Thyroid gland (tissue), 4 donors: ENCODE measurements around the gene COL3A1. TPM values are rescaled to one million over a fixed set of nuclear protein-coding genes. Genes with fewer than 3 reads are reported as not detected.

Experiments
- DNase-seq, 2 donors: peaks; one replicate each; pipeline ENCODE4 v3.0.0-alpha.2; 2019
- H3K27ac ChIP-seq, 3 donors: fragments of 200-600 bp; sonication (generic); 1 replicate in 2 of 3; 2 replicates in 1 of 3; pipeline ENCODE4 v1.5.1; 2016 to 2019; ENCODE audit warnings: mild to moderate bottlenecking in 1 of 3, moderate library complexity in 1 of 3
- H3K27me3 ChIP-seq: fragments of 200-600 bp; sonication (generic); one replicate; pipeline ENCODE4 v1.5.1; 2019
- H3K36me3 ChIP-seq, 2 donors: fragments of 200-600 bp; sonication (generic); one replicate each; pipeline ENCODE4 v1.5.1; 2016 to 2019
- H3K4me1 ChIP-seq, 2 donors: fragments of 200-600 bp; sonication (generic); one replicate each; pipeline ENCODE4 v1.5.1; 2017 to 2019
- H3K4me3 ChIP-seq, 3 donors: fragments of 200-600 bp; sonication (generic); replicated peaks in 1 of 3; 1 replicate in 2 of 3; 2 replicates in 1 of 3; pipeline ENCODE4 v1.5.1; 2016; ENCODE audit warnings: mild to moderate bottlenecking in 1 of 3
- H3K9me3 ChIP-seq: fragments of 200-600 bp; sonication (generic); one replicate; pipeline ENCODE4 v1.5.1; 2017
- POLR2A ChIP-seq, 2 donors: fragments of 450-650 bp; IDR thresholded peaks; one replicate each; pipeline ENCODE4 v1.6.1; 2017; ENCODE audit warnings: antibody characterized with exemption in 2 of 2, mild to moderate bottlenecking in 2 of 2, moderate library complexity in 1 of 2
- WGBS, 2 donors: methylation state at CpG; one replicate each; pipeline ENCODE4 v1.1.5; 2017; 5-methylcytosine and 5-hydroxymethylcytosine counted together
- intact Hi-C: fragments of 100-400 bp; cut with DNase I; formaldehyde crosslinking; loops from one replicate; pipeline ENCODE4 v1.15.1; 2023
- total RNA-seq, 4 donors: library from RNA; depleted of rRNA; stranded (reverse); fragments of >200 nt; gene quantifications; one replicate each; pipeline ENCODE4 v1.2.3, GENCODE V29; 2016
- TF ChIP-seq, protein P1 (sequence below), 6 experiments: fragments of 200-600 bp in 3 of 6; fragments of 450-650 bp in 3 of 6; sonication (generic) in 3 of 6; IDR thresholded peaks; one replicate each; pipeline ENCODE4 v1.5.1; 2016 to 2019; ENCODE audit warnings: antibody characterized with exemption in 6 of 6, mild to moderate bottlenecking in 2 of 6, inconsistent platforms in 1 of 6, moderate library complexity in 1 of 6

The COL3A1 gene
- total RNA-seq, 4 donors from 2014 or later: 36.4 to 151 (median 62.3) TPM

- TF ChIP-seq POLR2A (IDR thresholded peaks at IDR 0.05): no peak
- TF ChIP-seq, protein P1, sequence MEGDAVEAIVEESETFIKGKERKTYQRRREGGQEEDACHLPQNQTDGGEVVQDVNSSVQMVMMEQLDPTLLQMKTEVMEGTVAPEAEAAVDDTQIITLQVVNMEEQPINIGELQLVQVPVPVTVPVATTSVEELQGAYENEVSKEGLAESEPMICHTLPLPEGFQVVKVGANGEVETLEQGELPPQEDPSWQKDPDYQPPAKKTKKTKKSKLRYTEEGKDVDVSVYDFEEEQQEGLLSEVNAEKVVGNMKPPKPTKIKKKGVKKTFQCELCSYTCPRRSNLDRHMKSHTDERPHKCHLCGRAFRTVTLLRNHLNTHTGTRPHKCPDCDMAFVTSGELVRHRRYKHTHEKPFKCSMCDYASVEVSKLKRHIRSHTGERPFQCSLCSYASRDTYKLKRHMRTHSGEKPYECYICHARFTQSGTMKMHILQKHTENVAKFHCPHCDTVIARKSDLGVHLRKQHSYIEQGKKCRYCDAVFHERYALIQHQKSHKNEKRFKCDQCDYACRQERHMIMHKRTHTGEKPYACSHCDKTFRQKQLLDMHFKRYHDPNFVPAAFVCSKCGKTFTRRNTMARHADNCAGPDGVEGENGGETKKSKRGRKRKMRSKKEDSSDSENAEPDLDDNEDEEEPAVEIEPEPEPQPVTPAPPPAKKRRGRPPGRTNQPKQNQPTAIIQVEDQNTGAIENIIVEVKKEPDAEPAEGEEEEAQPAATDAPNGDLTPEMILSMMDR (IDR thresholded peaks at IDR 0.05): no peak
- Histone ChIP-seq H3K9me3 (no peaks in the 10 kb centered on the region), H3K27me3 (no peaks in the 10 kb centered on the region), H3K4me1 (no peaks in the 10 kb centered on the region), H3K4me3 (no peak overlapping the region), H3K36me3 (peaks cover 0 to 2% of the 10 kb centered on the region in 2 donors), H3K27ac (no peak overlapping the region)
- intact Hi-C loops: no loop called here
- no peak for DNase-seq
- 77 to 78% methylated on average over 2 of the region's 2 CpGs for WGBS, 2 donors
Observed at GRCh38 chr2:189013671-189014448, 39.7 kb downstream of the COL3A1 start.

- no peaks in the 10 kb centered on the region for H3K4me1 ChIP-seq
- no peak for DNase-seq
- H3K36me3 ChIP-seq: peaks cover 0 to 2% of the 10 kb centered on the region in 2 donors
- TF ChIP-seq, protein P1 (IDR thresholded peaks at IDR 0.05): no peak
- TF ChIP-seq POLR2A (IDR thresholded peaks at IDR 0.05): no peak
- intact Hi-C loops: no loop called here
- H3K27me3 ChIP-seq: no peaks in the 10 kb centered on the region
- no peaks in the 10 kb centered on the region for H3K9me3 ChIP-seq
- no peak overlapping the region for H3K4me3 ChIP-seq
- H3K27ac ChIP-seq: no peak overlapping the region
- 68 to 70% methylated on average over 2 of the region's 2 CpGs for WGBS, 2 donors
Observed at GRCh38 chr2:189014449-189015138, 40.4 kb downstream of the COL3A1 start.

GRCh38 chr2:189015359-189015758 is 41.2 kb downstream of the COL3A1 start:
- Histone ChIP-seq H3K27me3 (no peaks in the 10 kb centered on the region), H3K4me3 (no peak overlapping the region), H3K36me3 (no peaks in the 10 kb centered on the region), H3K4me1 (no peaks in the 10 kb centered on the region), H3K9me3 (no peaks in the 10 kb centered on the region), H3K27ac (no peak overlapping the region)
- no peak for TF ChIP-seq POLR2A (IDR thresholded peaks at IDR 0.05)
- TF ChIP-seq, protein P1 (IDR thresholded peaks at IDR 0.05): no peak
- 48 to 62% methylated on average over 1 of the region's 1 CpG for WGBS, 2 donors
- no peak for DNase-seq
- intact Hi-C loops: no loop called here

- TF ChIP-seq, protein P1 (IDR thresholded peaks at IDR 0.05): no peak
- TF ChIP-seq POLR2A (IDR thresholded peaks at IDR 0.05): no peak
- no peaks in the 10 kb centered on the region for H3K9me3 ChIP-seq
- intact Hi-C loops: no loop called here
Observed at GRCh38 chr2:189016311-189016861, 42.2 kb downstream of the COL3A1 start.

DNA sequence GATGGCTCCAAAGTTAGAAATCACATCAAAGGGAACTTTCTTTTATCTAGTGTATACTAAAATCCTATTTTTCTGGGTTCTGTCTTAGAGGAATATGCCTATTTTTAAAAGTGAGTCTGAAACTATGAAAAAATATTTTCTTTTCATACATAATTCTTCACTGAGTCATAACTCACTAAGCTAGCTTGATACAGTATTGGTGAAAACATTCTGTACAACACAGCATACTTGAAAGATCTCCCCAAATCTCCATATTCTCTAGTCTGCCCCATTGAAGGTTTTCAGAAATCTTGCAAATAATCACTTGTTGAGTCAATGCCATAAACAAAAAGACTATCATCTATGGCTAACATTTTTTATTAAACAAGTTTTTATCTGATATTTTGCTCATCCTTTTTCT is 44.5 kb downstream of the COL3A1 start:
- no peak for DNase-seq
- intact Hi-C loops: no loop called here
- H3K4me1 ChIP-seq: no peaks in the 10 kb centered on the region

More at GRCh38 chr2:189016311-189016861, 42.2 kb downstream of the COL3A1 start:
- no peak overlapping the region for H3K4me3 ChIP-seq
- no peak for DNase-seq
- H3K4me1 ChIP-seq: no peaks in the 10 kb centered on the region
- no peaks in the 10 kb centered on the region for H3K27me3 ChIP-seq
- no peaks in the 10 kb centered on the region for H3K36me3 ChIP-seq
- H3K27ac ChIP-seq: no peak overlapping the region

More for the DNA sequence above, 44.5 kb downstream of the COL3A1 start:
- no peaks in the 10 kb centered on the region for H3K36me3 ChIP-seq
- H3K27me3 ChIP-seq: no peaks in the 10 kb centered on the region
- H3K4me3 ChIP-seq: no peak overlapping the region
- no peak overlapping the region for H3K27ac ChIP-seq
- TF ChIP-seq, protein P1 (IDR thresholded peaks at IDR 0.05): no peak
- TF ChIP-seq POLR2A (IDR thresholded peaks at IDR 0.05): no peak
- no peaks in the 10 kb centered on the region for H3K9me3 ChIP-seq
